ENCODE results near the gene OSBPL7.

DNA sequence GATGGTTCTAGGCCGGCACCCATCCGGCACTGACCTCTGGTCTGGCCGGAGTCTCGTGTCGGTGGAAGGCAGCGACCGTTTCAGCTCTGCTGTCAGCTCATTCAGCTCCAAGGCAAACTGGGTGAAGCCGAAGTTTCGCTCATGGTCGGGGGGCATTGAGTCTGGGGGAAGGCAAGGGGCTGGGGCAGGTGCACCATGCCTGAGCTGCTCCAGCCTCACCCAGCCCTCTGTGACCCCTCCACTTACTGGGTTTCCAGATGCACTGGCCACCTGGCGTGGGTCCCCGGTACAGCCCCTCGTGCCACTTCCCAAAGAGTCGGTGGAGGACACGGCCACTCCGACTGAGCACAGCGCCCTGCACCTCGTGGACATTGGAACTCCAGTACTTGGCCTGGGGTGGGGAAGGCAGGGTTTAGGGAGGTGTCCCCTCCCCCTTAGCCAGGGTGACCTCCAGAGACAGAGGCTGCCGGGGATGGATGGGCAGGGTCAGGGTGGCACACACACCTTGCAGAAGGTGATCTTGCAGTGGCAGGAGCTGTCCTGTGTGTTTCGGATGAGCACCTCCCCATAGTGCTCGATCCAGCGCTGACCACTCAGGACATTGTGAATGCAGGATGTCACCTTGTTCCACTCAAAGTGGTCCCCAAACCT lies 12.6 kb downstream of the OSBPL7 start:
- TF ChIP-seq RAD21 (IDR thresholded peaks at IDR 0.05 in 1 of 2, conservative IDR thresholded peaks at IDR 0.05 in 1 of 2; ENCODE audit: low read depth in 2 of 2, low read length in 2 of 2) (no peak), ZNF274 (IDR thresholded peaks at IDR 0.05; ENCODE audit: borderline replicate concordance, extremely low read depth, low read length) (no peak), JUND (IDR thresholded peaks at IDR 0.05; ENCODE audit: low read length) (no peak)
- TF ChIP-seq, protein P1, sequence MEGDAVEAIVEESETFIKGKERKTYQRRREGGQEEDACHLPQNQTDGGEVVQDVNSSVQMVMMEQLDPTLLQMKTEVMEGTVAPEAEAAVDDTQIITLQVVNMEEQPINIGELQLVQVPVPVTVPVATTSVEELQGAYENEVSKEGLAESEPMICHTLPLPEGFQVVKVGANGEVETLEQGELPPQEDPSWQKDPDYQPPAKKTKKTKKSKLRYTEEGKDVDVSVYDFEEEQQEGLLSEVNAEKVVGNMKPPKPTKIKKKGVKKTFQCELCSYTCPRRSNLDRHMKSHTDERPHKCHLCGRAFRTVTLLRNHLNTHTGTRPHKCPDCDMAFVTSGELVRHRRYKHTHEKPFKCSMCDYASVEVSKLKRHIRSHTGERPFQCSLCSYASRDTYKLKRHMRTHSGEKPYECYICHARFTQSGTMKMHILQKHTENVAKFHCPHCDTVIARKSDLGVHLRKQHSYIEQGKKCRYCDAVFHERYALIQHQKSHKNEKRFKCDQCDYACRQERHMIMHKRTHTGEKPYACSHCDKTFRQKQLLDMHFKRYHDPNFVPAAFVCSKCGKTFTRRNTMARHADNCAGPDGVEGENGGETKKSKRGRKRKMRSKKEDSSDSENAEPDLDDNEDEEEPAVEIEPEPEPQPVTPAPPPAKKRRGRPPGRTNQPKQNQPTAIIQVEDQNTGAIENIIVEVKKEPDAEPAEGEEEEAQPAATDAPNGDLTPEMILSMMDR (IDR thresholded peaks at IDR 0.05; ENCODE audit: control extremely low read depth in 1 of 3, insufficient read depth in 1 of 3, low read depth in 1 of 3, low read length in 3 of 3) = no peak
